A673 (cell line): Measurements from ENCODE around the gene CHD5. TPM values are rescaled to one million over a fixed set of nuclear protein-coding genes. Genes with fewer than 3 reads are reported as not detected.

Experiments used
- BruUV-seq: library from RNA; stranded (reverse); fragments of 400-500 nt; replicated peaks from 2 replicates; lab custom pipeline; 2021; lab: Mats Ljungman, UMichigan
- CTCF ChIA-PET: fragments of 300-600 bp; sonication (Branson Sonifier 250); formaldehyde crosslinking; loops from one replicate; lab custom pipeline; 2022; ENCODE audit warnings: antibody characterized with exemption; lab: Charles Lee
- POLR2A ChIA-PET: fragments of 300-600 bp; sonication (Branson Sonifier 250); formaldehyde crosslinking; loops from one replicate; lab custom pipeline; 2022; ENCODE audit warnings: antibody characterized with exemption; ENCODE audit not compliant: low non-redundant PET; lab: Charles Lee
- DNase-seq: peaks from one replicate; pipeline ENCODE4 v3.0.0-alpha.2; 2015; ENCODE audit warnings: low spot score
- H3K27ac ChIP-seq: fragments of 200-600 bp; sonication (generic); 2 replicates; pipeline ENCODE4 v1.5.1; 2016; ENCODE audit warnings: mixed run types, low read depth, mild to moderate bottlenecking, mixed read lengths, antibody characterized with exemption, low read length; ENCODE audit not compliant: poor library complexity, severe bottlenecking
- H3K27me3 ChIP-seq: fragments of 200-600 bp; sonication (generic); replicated peaks from 2 replicates; pipeline ENCODE4 v1.6.1; 2017; ENCODE audit warnings: mixed run types, low read depth, mild to moderate bottlenecking, mixed read lengths, antibody characterized with exemption, low read length; ENCODE audit not compliant: insufficient read depth, poor library complexity
- H3K36me3 ChIP-seq: fragments of 200-600 bp; sonication (generic); 2 replicates; pipeline ENCODE4 v1.6.1; 2016; ENCODE audit warnings: mixed run types, mild to moderate bottlenecking, mixed read lengths, antibody characterized with exemption, low read length; ENCODE audit not compliant: insufficient read depth, poor library complexity, severe bottlenecking
- H3K4me1 ChIP-seq: fragments of 200-600 bp; sonication (generic); 2 replicates; pipeline ENCODE4 v1.6.1; 2017; ENCODE audit warnings: mixed run types, mild to moderate bottlenecking, mixed read lengths, antibody characterized with exemption, low read length; ENCODE audit not compliant: insufficient read depth, poor library complexity, severe bottlenecking
- H3K4me3 ChIP-seq: fragments of 200-600 bp; sonication (generic); 2 replicates; pipeline ENCODE4 v1.5.1; 2016; ENCODE audit warnings: low read depth, mixed run types, mild to moderate bottlenecking, mixed read lengths, low read length; ENCODE audit not compliant: poor library complexity, severe bottlenecking
- H3K9me3 ChIP-seq: fragments of 200-600 bp; sonication (generic); 2 replicates; pipeline ENCODE4 v1.6.1; 2016; ENCODE audit warnings: mixed run types, low read depth, mild to moderate bottlenecking, mixed read lengths, antibody characterized with exemption, low read length; ENCODE audit not compliant: poor library complexity, severe bottlenecking
- EZH2 ChIP-seq: fragments of 200-600 bp; sonication (generic); IDR thresholded peaks from 2 replicates; pipeline ENCODE4 v1.6.1; 2017; ENCODE audit warnings: borderline replicate concordance, low read depth, mild to moderate bottlenecking, mixed read lengths, antibody characterized with exemption, low read length; ENCODE audit not compliant: poor library complexity, severe bottlenecking
- intact Hi-C: fragments of 100-400 bp; cut with micrococcal nuclease; formaldehyde crosslinking; loops from one replicate; pipeline ENCODE4 v1.10.0; 2022; ENCODE audit not compliant: unreplicated experiment
- total RNA-seq: library from RNA; stranded (reverse); gene quantifications from 2 replicates; pipeline ENCODE4 v1.2.3, GENCODE V29; 2021
- TF ChIP-seq, protein P1 (sequence below): fragments of 300-800, 200-600 bp; sonication (generic); conservative IDR thresholded peaks from 2 replicates; pipeline ENCODE4 v1.5.1; 2017; ENCODE audit warnings: low read depth, mild to moderate bottlenecking, antibody characterized with exemption, low read length, moderate library complexity, mixed read lengths

CHD5 gene
- total RNA-seq, 1 experiment from 2014 or later = 0.58 TPM

DNA sequence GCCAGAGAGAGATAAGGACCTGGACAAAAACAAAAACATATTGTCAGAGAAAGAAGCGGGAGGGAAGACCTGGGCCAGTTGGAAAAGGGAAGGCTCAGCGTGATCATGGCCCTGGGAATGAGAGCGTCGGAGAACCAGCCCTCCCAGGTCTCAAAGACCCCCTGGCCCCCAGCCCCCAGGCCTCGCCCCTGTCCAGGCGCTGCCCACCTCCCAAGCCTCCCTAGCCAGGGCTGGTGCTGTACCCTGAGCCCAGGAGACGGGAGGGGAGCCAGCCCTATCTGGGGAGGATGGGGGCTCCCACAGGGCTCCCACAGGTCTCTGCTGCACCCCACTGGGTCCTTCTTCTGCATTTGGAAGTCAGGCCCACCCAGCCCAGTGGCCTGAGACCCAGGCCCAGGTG, 15.1 kb downstream of the CHD5 start:
- H3K4me1 ChIP-seq = no peaks in the 10 kb centered on the region
- H3K27me3 ChIP-seq = peaks cover 69% of the 10 kb centered on the region
- CTCF ChIA-PET = no interaction called here
- no peak for DNase-seq
- H3K4me3 ChIP-seq = no peak overlapping the region
- no peaks in the 10 kb centered on the region for H3K36me3 ChIP-seq
- POLR2A ChIA-PET = no interaction called here
- H3K9me3 ChIP-seq = no peaks in the 10 kb centered on the region
- no peak overlapping the region for H3K27ac ChIP-seq
- intact Hi-C loops = no loop called here
- no TSS peak for BruUV-seq
- TF ChIP-seq, protein P1, sequence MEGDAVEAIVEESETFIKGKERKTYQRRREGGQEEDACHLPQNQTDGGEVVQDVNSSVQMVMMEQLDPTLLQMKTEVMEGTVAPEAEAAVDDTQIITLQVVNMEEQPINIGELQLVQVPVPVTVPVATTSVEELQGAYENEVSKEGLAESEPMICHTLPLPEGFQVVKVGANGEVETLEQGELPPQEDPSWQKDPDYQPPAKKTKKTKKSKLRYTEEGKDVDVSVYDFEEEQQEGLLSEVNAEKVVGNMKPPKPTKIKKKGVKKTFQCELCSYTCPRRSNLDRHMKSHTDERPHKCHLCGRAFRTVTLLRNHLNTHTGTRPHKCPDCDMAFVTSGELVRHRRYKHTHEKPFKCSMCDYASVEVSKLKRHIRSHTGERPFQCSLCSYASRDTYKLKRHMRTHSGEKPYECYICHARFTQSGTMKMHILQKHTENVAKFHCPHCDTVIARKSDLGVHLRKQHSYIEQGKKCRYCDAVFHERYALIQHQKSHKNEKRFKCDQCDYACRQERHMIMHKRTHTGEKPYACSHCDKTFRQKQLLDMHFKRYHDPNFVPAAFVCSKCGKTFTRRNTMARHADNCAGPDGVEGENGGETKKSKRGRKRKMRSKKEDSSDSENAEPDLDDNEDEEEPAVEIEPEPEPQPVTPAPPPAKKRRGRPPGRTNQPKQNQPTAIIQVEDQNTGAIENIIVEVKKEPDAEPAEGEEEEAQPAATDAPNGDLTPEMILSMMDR = no peak
- no peak for TF ChIP-seq EZH2

DNA sequence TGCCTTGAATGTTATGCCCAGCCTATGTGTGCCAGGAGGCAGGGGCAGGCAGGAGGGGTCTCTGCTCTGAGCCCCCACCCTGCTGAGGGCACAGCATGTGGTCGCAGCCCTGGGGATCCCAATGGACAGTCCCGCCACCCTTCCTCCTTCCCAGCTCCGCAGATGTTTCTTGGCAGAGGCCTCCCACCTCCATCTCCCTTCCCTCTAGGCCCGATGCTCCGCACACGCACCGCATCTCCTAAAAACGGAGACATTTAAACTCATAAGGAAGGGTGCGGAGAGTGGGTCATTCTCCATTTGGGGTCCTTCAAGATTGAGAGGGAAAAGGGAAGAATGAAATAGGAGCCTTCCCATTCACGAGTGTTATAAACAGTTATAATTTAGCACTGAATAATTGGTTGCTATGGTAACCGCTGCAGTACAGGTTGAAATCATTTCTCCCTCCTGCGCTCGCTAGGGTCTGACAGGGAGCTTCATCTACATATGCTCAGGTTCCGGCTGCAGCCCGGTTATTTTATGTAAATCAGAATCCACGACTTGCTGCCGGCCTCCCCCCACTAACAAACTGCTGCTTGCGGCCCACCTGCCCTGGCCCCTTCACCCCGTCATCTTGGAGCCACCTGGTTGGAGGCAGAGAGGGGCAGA, 16.0 kb downstream of the CHD5 start:
- intact Hi-C loops = no loop called here
- POLR2A ChIA-PET = no interaction called here
- CTCF ChIA-PET = no interaction called here
- BruUV-seq = no TSS peak
- no peak for TF ChIP-seq EZH2
- TF ChIP-seq, protein P1 = no peak
- H3K4me1 ChIP-seq = no peaks in the 10 kb centered on the region
- no peak overlapping the region for H3K4me3 ChIP-seq
- H3K9me3 ChIP-seq = no peaks in the 10 kb centered on the region
- no peaks in the 10 kb centered on the region for H3K36me3 ChIP-seq
- H3K27ac ChIP-seq = no peak overlapping the region
- peaks cover 64% of the 10 kb centered on the region for H3K27me3 ChIP-seq
- no peak for DNase-seq

DNA sequence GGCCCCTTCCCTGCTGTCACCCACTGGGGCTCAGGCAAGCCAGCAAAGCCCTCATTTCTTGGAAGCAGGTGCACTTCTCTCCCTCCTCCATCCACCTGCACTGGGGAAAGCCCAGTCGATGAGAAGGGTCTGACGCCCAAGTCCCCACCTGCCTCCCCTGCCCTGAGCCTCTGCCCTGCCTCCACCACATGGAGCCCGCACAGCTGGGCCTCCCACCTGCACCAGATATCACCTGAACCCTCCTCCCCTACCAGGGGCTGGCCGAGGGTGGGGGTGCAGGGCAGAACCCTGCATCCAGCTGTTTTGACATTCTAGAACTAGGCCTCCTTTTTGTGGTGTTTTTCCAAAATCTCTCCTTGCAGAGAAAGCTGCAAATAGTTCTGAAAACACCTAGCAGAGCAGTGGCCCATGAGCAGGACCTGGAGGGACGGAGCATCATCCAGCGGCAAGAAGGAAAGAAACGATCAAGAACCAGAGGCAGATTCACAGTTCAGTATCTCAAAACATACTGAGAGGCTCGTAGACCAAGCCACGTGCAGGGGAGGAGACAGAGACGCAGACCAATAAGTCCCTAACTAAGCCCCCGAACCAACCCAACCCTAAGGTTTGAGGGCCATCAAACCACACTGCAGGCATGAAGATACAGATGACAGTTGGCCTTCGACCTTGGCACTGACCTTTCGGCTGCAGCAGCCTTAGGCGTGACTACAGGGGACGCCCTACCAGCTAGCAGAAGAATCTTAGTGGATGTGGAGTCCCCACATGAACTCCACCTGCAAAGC, 16.7 kb downstream of the CHD5 start:
- no TSS peak for BruUV-seq
- no peak overlapping the region for H3K27ac ChIP-seq

More for the DNA sequence above, 16.7 kb downstream of the CHD5 start:
- CTCF ChIA-PET = no interaction called here
- peaks cover 61% of the 10 kb centered on the region for H3K27me3 ChIP-seq
- intact Hi-C loops = no loop called here
- H3K4me3 ChIP-seq = no peak overlapping the region
- DNase-seq = no peak
- no peaks in the 10 kb centered on the region for H3K9me3 ChIP-seq
- H3K4me1 ChIP-seq = no peaks in the 10 kb centered on the region
- H3K36me3 ChIP-seq = no peaks in the 10 kb centered on the region
- TF ChIP-seq, protein P1 = no peak
- no peak for TF ChIP-seq EZH2
- POLR2A ChIA-PET = no interaction called here
